Retinal pigment epithelial cell (primary cell): Measurements from ENCODE around the gene GRB10.

Experiments
- DNase-seq: peaks from one replicate; pipeline ENCODE4 v3.0.0-alpha.2; 2010; ENCODE audit warnings: low read depth
- H3K4me3 ChIP-seq: 2 replicates; pipeline ENCODE4 v1.5.1; 2011; ENCODE audit warnings: mild to moderate bottlenecking, low read length, control low read depth, moderate library complexity
- CTCF ChIP-seq: conservative IDR thresholded peaks from 2 replicates; pipeline ENCODE4 v1.5.1; 2011; ENCODE audit warnings: low read depth, low read length, control low read depth, inconsistent platforms

GRB10 gene

GRCh38 chr7:50757703-50758390 lies 24.8 kb downstream of the GRB10 start:
- no peak for TF ChIP-seq CTCF
- no peak for DNase-seq
- H3K4me3 ChIP-seq: no peak overlapping the region

GRCh38 chr7:50756180-50756579 lies 26.5 kb downstream of the GRB10 start:
- DNase-seq: no peak
- TF ChIP-seq CTCF: no peak
- no peak overlapping the region for H3K4me3 ChIP-seq

GRCh38 chr7:50754684-50755083 lies 28.0 kb downstream of the GRB10 start:
- no peak for DNase-seq
- no peak overlapping the region for H3K4me3 ChIP-seq
- no peak for TF ChIP-seq CTCF

- no peak for TF ChIP-seq CTCF
- no peak overlapping the region for H3K4me3 ChIP-seq
- no peak for DNase-seq
These were observed 28.5 kb downstream of the GRB10 start for GRCh38 chr7:50754241-50754640.

GRCh38 chr7:50752422-50752821 lies 30.3 kb downstream of the GRB10 start:
- TF ChIP-seq CTCF: no peak
- H3K4me3 ChIP-seq: no peak overlapping the region
- no peak for DNase-seq

- no peak overlapping the region for H3K4me3 ChIP-seq
- no peak for TF ChIP-seq CTCF
- no peak for DNase-seq
These were observed 31.6 kb downstream of the GRB10 start for GRCh38 chr7:50751146-50751545.

- no peak overlapping the region for H3K4me3 ChIP-seq
- no peak for DNase-seq
- no peak for TF ChIP-seq CTCF
These were observed 32.8 kb downstream of the GRB10 start for GRCh38 chr7:50749896-50750295.
